H1 (cell line): ENCODE data around the gene EPHB6. TPM values are rescaled to one million over a fixed set of nuclear protein-coding genes. Genes with fewer than 3 reads are reported as not detected.

Source experiments
- CTCF ChIA-PET: fragments of 300-600 bp; sonication (Branson Sonifier 250); formaldehyde crosslinking; loops from one replicate; lab custom pipeline; 2021; ENCODE audit not compliant: partially characterized antibody; lab: Charles Lee
- POLR2A ChIA-PET: fragments of 300-600 bp; sonication (Branson Sonifier 250); formaldehyde crosslinking; loops from one replicate; lab custom pipeline; 2021; ENCODE audit warnings: inconsistent platforms; ENCODE audit not compliant: partially characterized antibody; lab: Charles Lee
- DNase-seq, 2 experiments: peaks; one replicate each; pipeline versions ENCODE4 v3.0.0 to v3.0.0-alpha.2; 2010 to 2022; ENCODE audit warnings: low spot score in 2 of 2, low read depth in 1 of 2, mixed read lengths in 1 of 2
- FAIRE-seq: peaks from 2 replicates; lab custom pipeline; 2011; peaks lifted over from hg19 to GRCh38; lab: Jason Lieb, UNC
- H2AFZ ChIP-seq: 2 replicates; pipeline ENCODE4 v1.8.1; 2012; ENCODE audit warnings: low read length, inconsistent platforms
- H2AK5ac ChIP-seq: 2 replicates; pipeline ENCODE4 v1.6.1; 2013; ENCODE audit warnings: low read depth, low read length
- H2BK120ac ChIP-seq: replicated peaks from 2 replicates; pipeline ENCODE3; 2013; ENCODE audit warnings: low read depth, low read length, inconsistent platforms
- H2BK12ac ChIP-seq: 2 replicates; pipeline ENCODE4 v1.6.1; 2013; ENCODE audit warnings: low read depth, low read length
- H2BK15ac ChIP-seq: 2 replicates; pipeline ENCODE4 v1.6.1; 2013; ENCODE audit warnings: low read length
- H2BK20ac ChIP-seq: 2 replicates; pipeline ENCODE4 v1.6.1; 2013; ENCODE audit warnings: low read length
- H2BK5ac ChIP-seq: 2 replicates; pipeline ENCODE4 v1.6.1; 2013; ENCODE audit warnings: low read depth, low read length
- H3K14ac ChIP-seq: 2 replicates; pipeline ENCODE4 v1.6.1; 2013; ENCODE audit warnings: inconsistent platforms; ENCODE audit not compliant: insufficient read length
- H3K18ac ChIP-seq: 2 replicates; pipeline ENCODE4 v1.6.1; 2013; ENCODE audit warnings: low read length; ENCODE audit errors: extremely low read depth
- H3K23ac ChIP-seq: 2 replicates; pipeline ENCODE4 v1.6.1; 2013; ENCODE audit warnings: inconsistent platforms; ENCODE audit not compliant: insufficient read length
- H3K23me2 ChIP-seq: 2 replicates; pipeline ENCODE4 v1.6.1; 2013; ENCODE audit warnings: low read depth, low read length
- H3K27ac ChIP-seq: 2 replicates; pipeline ENCODE4 v1.6.1; 2011; ENCODE audit warnings: low read depth, low read length, inconsistent platforms
- H3K27me3 ChIP-seq, 4 experiments: replicated peaks in 1 of 4; 1 replicate in 1 of 4; 2 replicates in 3 of 4; pipeline versions ENCODE4 v1.6.1 to v1.8.1; 2011 to 2013; ENCODE audit warnings: low read length in 3 of 4, mild to moderate bottlenecking in 3 of 4, inconsistent platforms in 2 of 4, mixed read lengths in 2 of 4, moderate library complexity in 1 of 4; ENCODE audit not compliant: control insufficient read depth in 3 of 4, insufficient read depth in 3 of 4; ENCODE audit errors: extremely low read depth in 1 of 4
- H3K36me3 ChIP-seq, 4 experiments: 2 replicates each; pipeline versions ENCODE4 v1.6.1 to v1.8.1; 2011 to 2013; ENCODE audit warnings: mild to moderate bottlenecking in 4 of 4, low read length in 3 of 4, moderate library complexity in 2 of 4, control low read depth in 1 of 4, inconsistent platforms in 1 of 4; ENCODE audit not compliant: insufficient read depth in 4 of 4, control insufficient read depth in 2 of 4
- H3K4ac ChIP-seq: replicated peaks from 2 replicates; pipeline ENCODE3; 2013; ENCODE audit warnings: low read length, low read depth, mixed read lengths, inconsistent platforms; ENCODE audit not compliant: insufficient read length
- H3K4me1 ChIP-seq, 4 experiments: replicated peaks in 1 of 4; 1 replicate in 1 of 4; 2 replicates in 3 of 4; pipeline versions ENCODE4 v1.6.1 to v1.8.1; 2011 to 2013; ENCODE audit warnings: low read length in 3 of 4, inconsistent platforms in 2 of 4, mixed read lengths in 1 of 4; ENCODE audit not compliant: insufficient read depth in 4 of 4, control insufficient read depth in 3 of 4
- H3K4me2 ChIP-seq, 2 experiments: 2 replicates each; pipeline versions ENCODE4 v1.6.1 to v1.8.1; 2011 to 2013; ENCODE audit warnings: low read depth in 2 of 2, low read length in 2 of 2, control low read depth in 1 of 2, inconsistent platforms in 1 of 2, mild to moderate bottlenecking in 1 of 2; ENCODE audit not compliant: insufficient read depth in 1 of 2
- H3K4me3 ChIP-seq, 4 experiments: fragments of 200-600, 300-600 bp in 1 of 4; sonication (generic), shearing (Covaris generic), sonication (Bioruptor Twin) in 1 of 4; 2 replicates each; pipeline versions ENCODE4 v1.5.1 to v1.8.1; 2011 to 2016; ENCODE audit warnings: low read length in 4 of 4, low read depth in 3 of 4, control low read depth in 2 of 4, inconsistent platforms in 2 of 4, mild to moderate bottlenecking in 2 of 4, mixed read lengths in 1 of 4, moderate library complexity in 1 of 4; ENCODE audit not compliant: insufficient read depth in 2 of 4; ENCODE audit errors: extremely low read depth in 1 of 4
- H3K56ac ChIP-seq: replicated peaks from 2 replicates; pipeline ENCODE3; 2013; ENCODE audit warnings: low read depth, mild to moderate bottlenecking, mixed read lengths, low read length, inconsistent platforms; ENCODE audit not compliant: insufficient read length
- H3K79me1 ChIP-seq: 2 replicates; pipeline ENCODE4 v1.6.1; 2013; ENCODE audit warnings: low read depth, low read length, control low read depth
- H3K79me2 ChIP-seq, 2 experiments: 2 replicates each; pipeline versions ENCODE4 v1.6.1 to v1.8.1; 2012 to 2013; ENCODE audit warnings: low read length in 2 of 2, mild to moderate bottlenecking in 2 of 2, inconsistent platforms in 1 of 2; ENCODE audit not compliant: insufficient read depth in 2 of 2, control insufficient read depth in 1 of 2
- H3K9ac ChIP-seq, 4 experiments: replicated peaks in 1 of 4; 1 replicate in 1 of 4; 2 replicates in 3 of 4; pipeline versions ENCODE4 v1.6.1 to v1.8.1; 2011 to 2013; ENCODE audit warnings: low read depth in 3 of 4, low read length in 3 of 4, control low read depth in 2 of 4, mild to moderate bottlenecking in 2 of 4, moderate library complexity in 2 of 4, inconsistent platforms in 1 of 4; ENCODE audit errors: extremely low read depth in 1 of 4
- H3K9me3 ChIP-seq, 2 experiments: 2 replicates each; pipeline versions ENCODE4 v1.6.1 to v1.8.1; 2012 to 2013; ENCODE audit warnings: mild to moderate bottlenecking in 2 of 2, moderate library complexity in 2 of 2, control low read depth in 1 of 2, inconsistent platforms in 1 of 2, low read depth in 1 of 2, low read length in 1 of 2, mixed read lengths in 1 of 2; ENCODE audit not compliant: insufficient read depth in 2 of 2
- H4K20me1 ChIP-seq, 2 experiments: replicated peaks in 1 of 2; 2 replicates each; pipeline versions ENCODE3 to v1.8.1; 2011 to 2013; ENCODE audit warnings: inconsistent platforms in 2 of 2, low read length in 2 of 2, mild to moderate bottlenecking in 1 of 2; ENCODE audit not compliant: insufficient read depth in 2 of 2, control insufficient read depth in 1 of 2
- H4K5ac ChIP-seq: 2 replicates; pipeline ENCODE4 v1.6.1; 2013; ENCODE audit warnings: low read length, low read depth, mixed read lengths, inconsistent platforms; ENCODE audit not compliant: insufficient read length
- H4K8ac ChIP-seq: 2 replicates; pipeline ENCODE4 v1.8.0; 2013; ENCODE audit warnings: mild to moderate bottlenecking, moderate library complexity, low read length, inconsistent platforms; ENCODE audit not compliant: insufficient read depth; ENCODE audit errors: extremely low read depth
- H4K91ac ChIP-seq: replicated peaks from 2 replicates; pipeline ENCODE3; 2013; ENCODE audit warnings: low read length, mixed read lengths, inconsistent platforms; ENCODE audit not compliant: insufficient read length
- FOSL1 ChIP-seq: IDR thresholded peaks from 2 replicates; pipeline ENCODE4 v1.6.1; 2011; ENCODE audit warnings: mild to moderate bottlenecking, low read depth, low read length, moderate library complexity; ENCODE audit not compliant: insufficient read depth
- TCF12 ChIP-seq: IDR thresholded peaks from 2 replicates; pipeline ENCODE4 v1.6.1; 2011; ENCODE audit warnings: low read depth, mild to moderate bottlenecking, low read length
- USF2 ChIP-seq: IDR thresholded peaks from 2 replicates; pipeline ENCODE4 v1.6.1; 2011; ENCODE audit warnings: low read length, improper control_type of control experiment
- WGBS, 2 experiments: shearing (Covaris generic) in 1 of 2; methylation state at CpG; one replicate each; pipeline versions ENCODE4 v1.1.6 to v1.1.7; 2013 to 2015; ENCODE audit warnings: low lambda C conversion rate in 2 of 2, mixed read lengths in 2 of 2, inconsistent platforms in 1 of 2, low coverage in 1 of 2, missing lambda C conversion rate in 1 of 2; ENCODE audit not compliant: insufficient replicate concordance in 2 of 2, insufficient coverage in 1 of 2, insufficient read length in 1 of 2; ENCODE audit errors: extremely low coverage in 1 of 2, missing lambda C conversion rate in 1 of 2; 5-methylcytosine and 5-hydroxymethylcytosine counted together
- polyA plus RNA-seq, 7 experiments: library from polyadenylated mRNA; depleted of rRNA in 3 of 7; stranded (reverse) in 5 of 7; unstranded in 2 of 7; fragments of >200 nt in 5 of 7; fragments of 200-250 nt in 2 of 7; gene quantifications; 1 replicate in 5 of 7; 2 replicates in 1 of 7; 4 replicates in 1 of 7; pipeline versions ENCODE4 v1.2.1 to v1.2.3, GENCODE V29; 2011 to 2013; ENCODE audit warnings: missing spikeins in 2 of 7, mixed read lengths in 2 of 7
- total RNA-seq: library from RNA; stranded (reverse); fragmentation: NEBNext Ultra II Directional; extraction: Animal tissue kit (Norgen Biotek cat#: 25700); gene quantifications from 2 replicates; pipeline ENCODE4 v1.2.1, GENCODE V29; 2021

Gene EPHB6
- total and polyA plus RNA-seq, 2 of the 8 experiments (the other 6 are each of a cell fraction or from before 2014, with no cell fraction given), result 19.7 TPM

- no peak overlapping the region for H4K91ac ChIP-seq
- H2BK20ac ChIP-seq, result no peak overlapping the region
- FAIRE-seq, result no peak
- H2AK5ac ChIP-seq, result no peak overlapping the region
- H3K56ac ChIP-seq, result no peak overlapping the region
- H3K4me1 ChIP-seq, result no peaks in the 10 kb centered on the region
- DNase-seq, result no peak
- WGBS, 2 experiments, result 93% methylated on average over 1 of the region's 1 CpG; no CpG with 5 or more reads in 1 of the 2 experiments
- no peak overlapping the region for H3K4me2 ChIP-seq
- H4K8ac ChIP-seq, result no peak overlapping the region
- H3K79me1 ChIP-seq, result no peaks in the 10 kb centered on the region
- no peak overlapping the region for H3K14ac ChIP-seq
- CTCF ChIA-PET, result interaction anchor here (0.7 to 1.9 kb wide), 2 partner anchors 13 to 45 kb away, joined by 3 to 5 read pairs; no protein-coding TSS in a partner anchor
- H3K9ac ChIP-seq, result no peak overlapping the region
- H3K79me2 ChIP-seq, result no peaks in the 10 kb centered on the region
- H4K5ac ChIP-seq, result no peak overlapping the region
- no peak overlapping the region for H3K23ac ChIP-seq
- no peak overlapping the region for H2BK5ac ChIP-seq
- H2BK120ac ChIP-seq, result no peak overlapping the region
- peaks cover 5% of the 10 kb centered on the region in 2 experiments for H3K9me3 ChIP-seq
- no peaks in the 10 kb centered on the region for H3K23me2 ChIP-seq
- TF ChIP-seq USF2 (no peak), FOSL1 (no peak), TCF12 (no peak)
- H3K4me3 ChIP-seq, result no peak overlapping the region
- 0 out of 2 replicates have a peak overlapping the region, but pooled peaks have one; percentile 68 for H2AFZ ChIP-seq
- no peaks in the 10 kb centered on the region for H3K27me3 ChIP-seq
- no peaks in the 10 kb centered on the region for H3K36me3 ChIP-seq
- no peak overlapping the region for H2BK12ac ChIP-seq
- POLR2A ChIA-PET, result no interaction called here
- no peak overlapping the region for H3K18ac ChIP-seq
- no peak overlapping the region for H3K27ac ChIP-seq
- no peak overlapping the region for H3K4ac ChIP-seq
- H4K20me1 ChIP-seq, result no peaks in the 10 kb centered on the region
- H2BK15ac ChIP-seq, result no peak overlapping the region
Observed at GRCh38 chr7:142827951-142828500, 26.9 kb upstream of the EPHB6 start.
